GM13977 (cell line): ENCODE data around the gene NSF.

ENCODE experiments used
- DNase-seq: peaks from one replicate; pipeline ENCODE4 v3.0.0; 2012; ENCODE audit warnings: low spot score
- CTCF ChIP-seq: IDR thresholded peaks from 2 replicates; pipeline ENCODE4 v1.5.1; 2012; ENCODE audit warnings: mild to moderate bottlenecking, control low read depth; ENCODE audit not compliant: insufficient read depth; ENCODE audit errors: extremely low read depth, missing control alignments
- in situ Hi-C: fragments of 300-500 bp; cut with MboI; formaldehyde crosslinking; loops from one replicate; pipeline ENCODE4 v1.12.0; 2022; ENCODE audit warnings: low sequenced_read_pairs, low pct_unique_long_range_greater_than_20kb, mixed read lengths, inconsistent platforms; ENCODE audit not compliant: unreplicated experiment

The NSF gene

GRCh38 chr17:46774108-46774737, 183.8 kb downstream of the NSF start:
- no peak for TF ChIP-seq CTCF
- DNase-seq, result no peak
- in situ Hi-C loops, result no loop called here

DNA sequence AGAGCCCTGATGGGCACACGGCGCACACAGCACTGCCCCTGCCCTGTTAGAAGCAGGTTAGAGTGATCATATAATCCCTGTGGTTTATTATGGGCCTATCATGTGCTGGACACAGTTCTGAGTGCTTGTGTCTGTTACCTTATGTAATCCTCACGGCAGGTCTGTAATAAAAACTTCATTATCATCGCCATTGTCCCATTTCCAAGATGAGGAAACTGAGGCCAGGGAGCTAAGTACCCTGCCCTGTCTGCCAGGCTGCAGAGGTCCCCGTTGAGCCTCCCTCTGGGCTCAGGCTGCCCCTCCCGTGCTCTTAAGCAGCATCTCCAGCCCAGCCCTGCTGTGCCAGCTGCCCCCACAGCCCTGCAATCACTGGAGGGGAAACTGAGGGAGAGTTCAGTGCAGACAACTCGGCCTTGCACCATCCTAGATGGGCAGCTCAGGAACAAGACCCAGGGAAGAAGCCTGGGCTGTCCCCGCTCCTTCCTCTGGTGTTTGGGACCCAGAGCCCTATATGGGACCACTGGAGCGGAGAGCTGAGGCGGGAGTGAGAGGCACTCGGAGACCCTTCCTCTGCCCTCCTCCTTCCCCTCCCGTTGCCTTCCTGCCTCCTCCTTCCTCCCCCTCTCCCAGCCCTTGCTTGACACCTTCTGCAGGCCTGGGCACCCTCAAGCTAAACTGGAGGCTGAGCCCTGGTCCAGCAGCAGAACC, 186.0 kb downstream of the NSF start:
- in situ Hi-C loops, result loop anchor here (25.0 kb wide), 2 partner anchors 111 to 1189 kb away; no protein-coding TSS in a partner anchor
- no peak for DNase-seq
- no peak for TF ChIP-seq CTCF

DNA sequence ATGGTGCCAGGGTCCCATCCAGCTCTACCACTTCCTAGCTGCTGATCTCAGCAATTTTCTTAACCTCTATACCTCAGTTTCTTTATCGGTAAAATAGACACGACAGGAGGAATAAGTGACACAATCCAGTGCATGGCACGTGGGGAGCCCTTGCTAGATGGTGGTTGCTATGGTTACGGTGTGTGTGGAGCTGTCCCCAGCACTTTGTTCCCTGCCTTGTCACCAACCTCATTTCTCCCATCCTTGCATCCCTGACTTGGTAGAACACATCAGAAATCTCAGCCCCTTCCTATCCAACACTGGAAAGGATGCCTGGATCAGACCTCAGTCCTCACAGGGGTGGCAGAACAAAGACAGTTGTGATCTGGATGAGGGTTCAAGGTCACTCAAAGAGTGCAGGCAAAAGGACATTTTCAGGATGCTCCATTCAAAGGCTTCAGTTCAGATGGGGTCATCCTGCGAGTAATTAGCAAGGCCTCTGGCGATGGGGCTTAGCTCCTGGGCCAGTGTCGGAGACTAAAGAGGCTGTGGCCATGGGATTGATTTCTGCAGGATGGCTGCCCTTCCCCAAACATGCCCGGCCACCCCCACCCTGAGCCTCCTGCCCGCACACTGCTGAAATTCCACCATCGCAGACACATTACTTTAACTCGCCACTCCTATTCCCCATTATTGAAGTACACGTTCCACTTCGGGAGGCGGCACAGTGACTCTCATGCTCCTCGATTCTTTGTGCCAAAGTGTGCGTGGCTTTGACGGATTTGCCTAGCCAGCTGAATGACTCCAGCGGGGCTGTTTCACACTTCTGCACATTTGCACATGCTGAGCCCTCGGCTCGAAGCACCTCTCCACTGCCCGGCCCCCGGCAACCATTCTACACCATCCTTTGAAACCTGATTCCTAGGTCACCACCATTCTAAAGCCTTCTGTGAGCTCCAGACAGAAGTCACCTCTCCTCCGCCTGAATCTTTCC, 187.8 kb downstream of the NSF start:
- TF ChIP-seq CTCF, result no peak
- in situ Hi-C loops, result loop anchor here (25.0 kb wide), 2 partner anchors 109 to 1191 kb away; no protein-coding TSS in a partner anchor
- no peak for DNase-seq

GRCh38 chr17:46780003-46780373, 189.5 kb downstream of the NSF start:
- TF ChIP-seq CTCF, result no peak
- in situ Hi-C loops, result loop anchor here (25.0 kb wide), 2 partner anchors 107 to 1193 kb away; no protein-coding TSS in a partner anchor
- DNase-seq, result no peak

- peak; percentile 75 for TF ChIP-seq CTCF
- in situ Hi-C loops, result loop anchor here (25.0 kb wide), 2 partner anchors 105 to 1195 kb away; no protein-coding TSS in a partner anchor
- DNase-seq, result peak; percentile 63
These were observed 191.9 kb downstream of the NSF start for GRCh38 chr17:46782250-46782953.
